ENCODE results near the gene FZR1.
"Not testable (repeated sequence)": the region's sequence is repeated elsewhere in the genome, so short reads cannot be mapped to it uniquely, and the experiment has no call there.

FZR1 gene

GRCh38 chr19:3572132-3572854 lies 66.2 kb downstream of the FZR1 start:
- DNase-seq (ENCODE audit: low spot score) = peak; percentile 99

- no peak for DNase-seq (ENCODE audit: low spot score)
Observed at GRCh38 chr19:3572855-3573161, 66.7 kb downstream of the FZR1 start, which contains the start of gene HMG20B. Gene HMG20B (plus strand): TSS chr19:3572944. CDS start chr19:3573310, 366 bp downstream.

- DNase-seq (ENCODE audit: low spot score) = no peak
Observed at GRCh38 chr19:3573162-3573857, 67.2 kb downstream of the FZR1 start.

DNA sequence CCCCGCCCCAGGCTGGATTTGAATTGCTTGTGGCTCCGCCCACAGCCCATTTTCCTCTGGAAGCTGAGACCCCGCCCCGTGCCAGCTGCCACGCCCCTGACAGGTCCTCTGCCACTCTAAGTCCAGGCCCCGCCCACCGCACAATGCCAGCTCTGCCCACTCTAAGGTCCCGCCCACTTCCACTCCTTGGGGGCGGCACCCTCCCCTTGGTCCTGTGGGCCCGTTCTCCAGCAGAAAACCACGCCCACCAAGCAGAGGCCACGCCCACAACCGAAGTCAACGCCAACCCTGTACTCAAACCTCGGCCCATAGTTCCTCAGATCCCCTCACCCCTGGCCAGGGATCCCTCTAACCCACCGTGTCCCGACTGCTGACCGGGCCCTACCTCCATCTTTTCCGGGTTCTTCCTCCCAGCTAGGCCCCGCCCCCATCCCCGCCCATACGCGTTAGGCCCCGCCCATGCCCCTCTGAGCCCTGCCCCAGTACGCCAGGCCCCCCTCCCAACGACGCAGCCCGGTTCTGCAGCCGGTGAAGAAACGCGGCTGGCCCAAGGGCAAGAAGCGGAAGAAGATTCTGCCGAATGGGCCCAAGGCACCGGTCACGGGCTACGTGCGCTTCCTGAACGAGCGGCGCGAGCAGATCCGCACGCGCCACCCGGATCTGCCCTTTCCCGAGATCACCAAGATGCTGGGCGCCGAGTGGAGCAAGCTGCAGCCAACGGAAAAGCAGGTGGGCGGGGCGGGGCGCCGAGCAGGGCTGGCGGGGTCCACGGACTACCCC lies 67.9 kb downstream of the FZR1 start:
- peak; percentile 75 for DNase-seq (ENCODE audit: low spot score)

GRCh38 chr19:3575260-3575741 lies 69.2 kb downstream of the FZR1 start:
- no peak for DNase-seq (ENCODE audit: low spot score)

DNA sequence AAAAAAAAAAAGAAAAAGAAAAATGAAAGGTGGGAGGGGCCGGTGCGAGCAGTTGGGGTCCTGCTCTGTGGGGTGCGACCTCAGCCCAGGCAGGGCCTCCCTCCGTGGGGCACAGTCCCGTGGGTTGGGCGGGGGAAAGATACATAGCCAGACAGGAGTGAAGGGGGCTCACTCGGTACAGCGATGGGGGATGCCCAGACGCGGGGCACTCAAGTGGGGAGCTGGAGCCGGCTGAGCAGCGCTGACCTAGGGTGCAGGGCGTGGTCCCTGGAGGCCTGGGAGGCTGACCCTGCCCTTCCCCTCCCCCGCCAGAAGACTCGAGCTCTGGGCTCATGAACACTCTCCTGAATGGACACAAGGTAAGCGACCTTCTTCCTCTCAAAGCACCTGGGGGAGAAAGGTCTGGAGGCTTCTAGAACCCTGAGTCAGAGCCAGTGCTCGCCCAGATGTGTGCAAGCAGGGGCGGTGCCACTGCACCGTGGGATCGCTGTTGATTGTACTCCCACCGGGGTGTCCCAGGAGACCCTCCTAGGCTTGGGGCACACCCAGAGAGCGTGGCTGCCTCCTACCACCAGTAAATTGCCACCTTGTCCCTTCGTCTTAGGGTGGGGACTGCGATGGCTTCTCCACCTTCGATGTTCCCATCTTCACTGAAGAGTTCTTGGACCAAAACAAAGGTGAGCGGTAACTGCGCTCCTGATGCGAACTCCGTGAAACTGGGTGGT lies 70.0 kb downstream of the FZR1 start:
- DNase-seq (ENCODE audit: low spot score) = no peak

DNA sequence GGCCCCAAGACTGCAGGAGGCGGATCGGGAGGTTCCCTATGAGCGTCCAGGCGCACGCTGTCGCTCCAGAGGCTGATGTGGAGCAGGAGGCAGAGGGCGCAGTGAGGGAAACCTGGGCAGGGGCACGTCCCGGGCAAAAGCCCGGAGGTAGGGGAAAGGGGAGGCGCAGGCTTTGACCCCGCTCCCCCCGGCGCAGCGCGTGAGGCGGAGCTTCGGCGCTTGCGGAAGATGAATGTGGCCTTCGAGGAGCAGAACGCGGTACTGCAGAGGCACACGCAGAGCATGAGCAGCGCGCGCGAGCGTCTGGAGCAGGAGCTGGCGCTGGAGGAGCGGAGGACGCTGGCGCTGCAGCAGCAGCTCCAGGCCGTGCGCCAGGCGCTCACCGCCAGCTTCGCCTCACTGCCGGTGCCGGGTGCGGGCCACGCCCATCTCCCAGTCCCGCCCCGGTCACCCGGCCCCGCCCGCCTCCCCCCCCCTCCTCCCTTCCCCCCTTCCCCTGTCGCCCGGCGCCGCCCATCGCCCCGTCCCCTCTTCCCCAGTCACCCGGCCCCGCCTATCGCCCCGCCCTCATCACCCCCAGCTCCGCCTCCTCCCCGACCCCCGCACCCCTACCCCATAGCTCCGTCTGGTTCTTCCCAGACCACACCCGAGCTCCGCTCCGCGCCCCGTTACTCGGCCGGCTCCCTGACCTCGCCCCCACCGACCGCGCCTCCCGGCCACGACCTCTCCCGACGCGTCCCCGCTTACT lies 70.8 kb downstream of the FZR1 start:
- no peak for DNase-seq (ENCODE audit: low spot score)

GRCh38 chr19:3577723-3578344 lies 71.7 kb downstream of the FZR1 start:
- no peak for DNase-seq (ENCODE audit: low spot score)

GRCh38 chr19:3578390-3578789 lies 72.3 kb downstream of the FZR1 start:
- no peak for DNase-seq (ENCODE audit: low spot score)

- DNase-seq (ENCODE audit: low spot score) = peak; percentile 63
Observed at GRCh38 chr19:3580156-3580934, 74.2 kb downstream of the FZR1 start.

DNA sequence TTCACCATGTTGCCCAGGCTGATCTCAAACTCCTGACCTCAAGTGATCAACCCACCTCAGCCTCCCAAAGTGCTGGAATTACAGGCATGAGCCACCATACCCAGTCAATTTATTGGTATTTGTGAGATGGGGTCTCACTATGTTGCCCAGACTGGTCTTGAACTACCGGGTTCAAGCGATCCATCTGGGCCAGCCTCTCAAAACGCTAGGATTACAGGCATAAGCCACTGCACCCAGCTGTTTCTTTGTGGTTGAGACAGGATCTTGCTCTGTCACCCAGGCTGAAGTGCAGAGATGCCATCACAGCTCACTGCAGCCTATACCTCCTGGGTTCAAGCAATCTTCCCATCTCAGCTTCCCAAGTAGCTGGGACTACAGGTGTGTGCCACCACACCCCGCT lies 75.7 kb downstream of the FZR1 start:
- DNase-seq (ENCODE audit: low spot score) = not testable (repeated sequence)

DNA sequence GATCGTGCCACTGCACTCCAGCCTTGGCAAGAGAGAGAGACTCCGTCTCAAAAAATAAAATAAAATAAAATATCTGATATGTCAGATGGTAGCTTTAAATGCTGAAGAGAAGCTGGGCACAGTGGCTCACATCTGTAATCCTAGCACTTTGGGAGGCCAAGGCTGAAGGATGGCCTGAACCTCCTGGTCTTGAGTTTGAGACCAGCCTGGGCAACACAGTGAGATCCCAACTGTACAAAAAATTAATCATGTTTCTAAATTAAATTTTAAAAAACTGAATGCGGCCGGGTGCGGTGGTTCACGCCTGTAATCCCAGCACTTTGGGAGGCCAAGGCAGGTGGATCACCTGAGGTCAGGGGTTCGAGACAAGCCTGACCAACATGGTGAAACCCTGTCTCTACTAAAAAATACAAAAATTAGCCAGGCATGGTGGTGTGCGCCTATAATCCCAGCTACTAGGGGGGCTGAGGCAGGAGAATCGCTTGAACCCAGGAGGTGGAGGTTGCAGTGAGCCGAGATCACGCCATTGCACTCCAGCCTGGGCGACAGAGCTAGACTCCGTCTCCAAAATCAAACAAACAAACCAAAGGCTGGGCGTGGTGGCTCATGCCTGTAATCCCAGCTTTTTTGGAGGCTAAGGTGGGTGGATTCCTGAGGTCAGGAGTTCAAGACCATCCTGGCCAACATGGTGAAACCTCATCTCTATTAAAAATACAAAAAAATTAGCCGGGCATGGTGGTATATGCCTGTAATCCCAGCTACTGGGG lies 78.1 kb downstream of the FZR1 start:
- DNase-seq (ENCODE audit: low spot score) = not testable (repeated sequence)

- no peak for DNase-seq (ENCODE audit: low spot score)
Observed at GRCh38 chr19:3585301-3586126, 79.4 kb downstream of the FZR1 start, which contains the start of gene GIPC3. Gene GIPC3 (plus strand): TSS chr19:3585478. CDS start chr19:3585598, 120 bp downstream.

GRCh38 chr19:3586127-3586626 lies 80.1 kb downstream of the FZR1 start:
- no peak for DNase-seq (ENCODE audit: low spot score)

- no peak for DNase-seq (ENCODE audit: low spot score)
Observed at GRCh38 chr19:3586707-3587346, 80.7 kb downstream of the FZR1 start.

All from SK-N-DZ (cell line).